Transverse colon (tissue), 3 donors: ENCODE data around the gene SLC43A3.

Experiments
- POLR2A ChIP-seq: fragments of 450-650 bp; IDR thresholded peaks from one replicate; pipeline ENCODE4 v1.6.1; 2016; ENCODE audit warnings: antibody characterized with exemption, mild to moderate bottlenecking, moderate library complexity
- TF ChIP-seq, protein P1 (sequence below), 5 experiments: fragments of 200-600 bp in 3 of 5; fragments of 450-650 bp in 2 of 5; sonication (generic) in 3 of 5; IDR thresholded peaks; 1 replicate in 2 of 5; 2 replicates in 3 of 5; pipeline ENCODE4 v1.5.1; 2016 to 2017; ENCODE audit warnings: antibody characterized with exemption in 5 of 5, inconsistent platforms in 3 of 5, mild to moderate bottlenecking in 2 of 5, moderate library complexity in 1 of 5

DNA sequence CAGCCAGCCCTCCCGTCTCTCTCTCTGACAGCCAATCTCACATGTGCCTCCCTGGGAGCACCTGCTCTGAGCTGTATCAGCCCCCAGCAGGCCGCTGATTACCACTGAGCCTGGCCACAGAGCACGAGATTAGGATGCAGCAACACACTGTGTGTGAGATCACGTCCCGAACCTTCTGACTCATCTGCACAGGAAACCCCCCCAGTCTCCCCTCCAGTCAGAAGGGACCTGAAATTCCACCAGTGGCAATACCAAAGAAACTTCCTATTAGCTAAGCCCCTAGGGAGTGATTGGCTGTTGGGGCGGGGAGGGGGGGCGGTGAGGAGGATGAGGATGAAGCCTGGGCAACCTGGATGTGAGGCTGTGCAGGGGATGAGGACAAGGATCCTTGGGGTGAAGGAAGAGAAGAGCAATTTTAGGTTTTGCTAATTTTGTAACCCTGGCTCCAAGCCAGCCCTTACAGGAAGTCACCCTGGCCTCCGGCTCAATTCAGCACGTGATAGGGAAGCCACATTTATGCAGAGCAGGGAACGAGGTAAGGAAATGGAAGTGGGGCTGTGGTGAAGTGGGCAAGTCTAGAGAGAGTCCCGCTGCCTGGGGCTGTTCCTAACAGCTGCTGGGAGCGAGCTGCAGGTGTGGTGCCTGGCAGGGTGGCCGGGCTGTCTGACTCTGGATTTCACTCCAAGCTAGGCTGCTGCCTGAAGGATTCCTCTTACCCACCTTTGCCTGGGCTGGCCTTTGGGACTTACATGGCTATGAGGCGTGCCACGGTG is 1.9 kb downstream of the SLC43A3 start:
- TF ChIP-seq, protein P1, sequence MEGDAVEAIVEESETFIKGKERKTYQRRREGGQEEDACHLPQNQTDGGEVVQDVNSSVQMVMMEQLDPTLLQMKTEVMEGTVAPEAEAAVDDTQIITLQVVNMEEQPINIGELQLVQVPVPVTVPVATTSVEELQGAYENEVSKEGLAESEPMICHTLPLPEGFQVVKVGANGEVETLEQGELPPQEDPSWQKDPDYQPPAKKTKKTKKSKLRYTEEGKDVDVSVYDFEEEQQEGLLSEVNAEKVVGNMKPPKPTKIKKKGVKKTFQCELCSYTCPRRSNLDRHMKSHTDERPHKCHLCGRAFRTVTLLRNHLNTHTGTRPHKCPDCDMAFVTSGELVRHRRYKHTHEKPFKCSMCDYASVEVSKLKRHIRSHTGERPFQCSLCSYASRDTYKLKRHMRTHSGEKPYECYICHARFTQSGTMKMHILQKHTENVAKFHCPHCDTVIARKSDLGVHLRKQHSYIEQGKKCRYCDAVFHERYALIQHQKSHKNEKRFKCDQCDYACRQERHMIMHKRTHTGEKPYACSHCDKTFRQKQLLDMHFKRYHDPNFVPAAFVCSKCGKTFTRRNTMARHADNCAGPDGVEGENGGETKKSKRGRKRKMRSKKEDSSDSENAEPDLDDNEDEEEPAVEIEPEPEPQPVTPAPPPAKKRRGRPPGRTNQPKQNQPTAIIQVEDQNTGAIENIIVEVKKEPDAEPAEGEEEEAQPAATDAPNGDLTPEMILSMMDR (IDR thresholded peaks at IDR 0.05), result no peak
- no peak for TF ChIP-seq POLR2A
